SK-N-SH (cell line): ENCODE measurements around the gene TMEM131. TPM values are rescaled to one million over a fixed set of nuclear protein-coding genes. Genes with fewer than 3 reads are reported as not detected.

ENCODE experiments used
- CTCF ChIA-PET: fragments of 300-600, 350-600 bp; formaldehyde crosslinking; extraction: SDS; loops from one replicate; lab custom pipeline; 2021; lab: Yijun Ruan, JAX
- POLR2A ChIA-PET: fragments of 350-600 bp; sonication (Branson Sonifier 250); formaldehyde crosslinking; extraction: SDS; loops from one replicate; lab custom pipeline; 2020; ENCODE audit warnings: antibody characterized with exemption, inconsistent platforms; lab: Yijun Ruan, JAX
- DNase-seq: peaks from one replicate; pipeline ENCODE4 v3.0.0; 2012
- H2AFZ ChIP-seq: fragments of 200-600 bp; sonication (generic); 2 replicates; pipeline ENCODE4 v1.8.1; 2016; ENCODE audit warnings: antibody characterized with exemption, mild to moderate bottlenecking, low read depth
- H3F3A ChIP-seq: fragments of 200-600 bp; sonication (generic); replicated peaks from 2 replicates; pipeline ENCODE3; 2016; ENCODE audit warnings: antibody characterized with exemption, mild to moderate bottlenecking; ENCODE audit not compliant: insufficient read depth
- H3K27ac ChIP-seq, 2 experiments: fragments of 200-500 bp in 1 of 2; fragments of 200-600 bp in 1 of 2; sonication (Bioruptor generic) in 1 of 2; sonication (generic), shearing (Covaris generic) in 1 of 2; 2 replicates each; pipeline versions ENCODE4 v1.5.1 to v1.6.1; 2014 to 2016; ENCODE audit warnings: low read depth in 2 of 2, inconsistent platforms in 1 of 2, low read length in 1 of 2, mild to moderate bottlenecking in 1 of 2, mixed read lengths in 1 of 2
- H3K27me3 ChIP-seq: fragments of 200-600 bp; sonication (generic), shearing (Covaris generic); 2 replicates; pipeline ENCODE4 v1.6.1; 2016; ENCODE audit warnings: mixed run types; ENCODE audit not compliant: insufficient read depth
- H3K36me3 ChIP-seq, 2 experiments: fragments of 200-500 bp in 1 of 2; fragments of 200-600 bp in 1 of 2; sonication (Bioruptor generic) in 1 of 2; sonication (generic) in 1 of 2; replicated peaks in 1 of 2; 2 replicates each; pipeline versions ENCODE3 to v1.5.1; 2014 to 2016; ENCODE audit warnings: low read length in 1 of 2, mild to moderate bottlenecking in 1 of 2; ENCODE audit not compliant: insufficient read depth in 2 of 2, control insufficient read depth in 1 of 2
- H3K4me1 ChIP-seq, 2 experiments: fragments of 200-500 bp in 1 of 2; fragments of 200-600 bp in 1 of 2; sonication (Bioruptor generic) in 1 of 2; sonication (generic), shearing (Covaris generic) in 1 of 2; 2 replicates each; pipeline versions ENCODE4 v1.5.1 to v1.6.1; 2014 to 2016; ENCODE audit warnings: low read depth in 1 of 2, low read length in 1 of 2, mixed run types in 1 of 2; ENCODE audit not compliant: insufficient read depth in 2 of 2, control insufficient read depth in 1 of 2
- H3K4me2 ChIP-seq: fragments of 200-600 bp; sonication (generic), shearing (Covaris generic); 2 replicates; pipeline ENCODE4 v1.6.1; 2017; ENCODE audit warnings: mixed run types
- H3K4me3 ChIP-seq, 2 experiments: fragments of 200-500 bp in 1 of 2; fragments of 200-600 bp in 1 of 2; sonication (Bioruptor generic) in 1 of 2; sonication (generic), shearing (Covaris generic) in 1 of 2; 2 replicates each; pipeline versions ENCODE4 v1.5.1 to v1.8.1; 2014 to 2016; ENCODE audit warnings: low read depth in 2 of 2, inconsistent platforms in 1 of 2, low read length in 1 of 2, mild to moderate bottlenecking in 1 of 2, mixed read lengths in 1 of 2, moderate library complexity in 1 of 2
- H3K79me2 ChIP-seq: fragments of 200-600 bp; sonication (generic); 2 replicates; pipeline ENCODE4 v1.8.1; 2017; ENCODE audit warnings: mild to moderate bottlenecking; ENCODE audit not compliant: insufficient read depth
- H3K9ac ChIP-seq: fragments of 200-600 bp; sonication (generic); 2 replicates; pipeline ENCODE4 v1.6.1; 2017; ENCODE audit warnings: mixed run types
- H3K9me2 ChIP-seq: fragments of 200-600 bp; sonication (generic); 2 replicates; pipeline ENCODE4 v1.6.1; 2017; ENCODE audit warnings: mixed run types
- H3K9me3 ChIP-seq: fragments of 200-600 bp; sonication (generic); 2 replicates; pipeline ENCODE4 v1.6.1; 2017; ENCODE audit warnings: mixed run types, mild to moderate bottlenecking, moderate library complexity
- H4K20me1 ChIP-seq: fragments of 200-600 bp; sonication (generic); 2 replicates; pipeline ENCODE4 v1.6.1; 2017; ENCODE audit warnings: mild to moderate bottlenecking, mixed run types; ENCODE audit not compliant: insufficient read depth
- CHD2 ChIP-seq: fragments of 150-350 bp; IDR thresholded peaks from 2 replicates; pipeline ENCODE4 v1.6.1; 2018; ENCODE audit warnings: low read length; ENCODE audit not compliant: partially characterized antibody
- EZH2phosphoT487 ChIP-seq: fragments of 200-600 bp; sonication (generic); IDR thresholded peaks from 2 replicates; pipeline ENCODE4 v1.6.1; 2017; ENCODE audit warnings: low read depth, mixed run types, mild to moderate bottlenecking, antibody characterized with exemption, moderate library complexity, borderline replicate concordance
- FOSL2 ChIP-seq: IDR thresholded peaks from 2 replicates; pipeline ENCODE4 v1.4.0; 2012; ENCODE audit warnings: low read depth, mild to moderate bottlenecking, moderate library complexity, borderline replicate concordance
- FOXM1 ChIP-seq: IDR thresholded peaks from 2 replicates; pipeline ENCODE4 v1.4.0; 2012; ENCODE audit warnings: low read depth, mild to moderate bottlenecking
- GABPA ChIP-seq: IDR thresholded peaks from 2 replicates; pipeline ENCODE4 v1.4.0; 2012; ENCODE audit warnings: low read depth, mild to moderate bottlenecking
- GATA2 ChIP-seq: sonication (generic); formaldehyde crosslinking; IDR thresholded peaks from 2 replicates; pipeline ENCODE4 v1.5.0; 2020; ENCODE audit warnings: mild to moderate bottlenecking, missing genetic modification reagents
- JUND ChIP-seq: IDR thresholded peaks from 2 replicates; pipeline ENCODE4 v1.4.0; 2012
- RAD21 ChIP-seq: IDR thresholded peaks from 2 replicates; pipeline ENCODE4 v1.6.1; 2012; ENCODE audit warnings: mild to moderate bottlenecking, low read length
- RCOR1 ChIP-seq: fragments of 150-350 bp; IDR thresholded peaks from 2 replicates; pipeline ENCODE4 v1.6.1; 2017; ENCODE audit warnings: antibody characterized with exemption, low read length
- RXRA ChIP-seq: IDR thresholded peaks from 2 replicates; pipeline ENCODE4 v1.4.0; 2012; ENCODE audit warnings: low read depth, mild to moderate bottlenecking, borderline replicate concordance
- SIN3A ChIP-seq: IDR thresholded peaks from 2 replicates; pipeline ENCODE4 v1.6.1; 2012; ENCODE audit warnings: low read depth, mild to moderate bottlenecking, low read length, moderate library complexity, borderline replicate concordance
- TAF1 ChIP-seq: IDR thresholded peaks from 2 replicates; pipeline ENCODE4 v1.6.1; 2012; ENCODE audit warnings: low read depth, mild to moderate bottlenecking, low read length, moderate library complexity, borderline replicate concordance
- USF2 ChIP-seq: fragments of 150-350 bp; IDR thresholded peaks from 2 replicates; pipeline ENCODE4 v1.6.1; 2017; ENCODE audit warnings: antibody characterized with exemption, low read length, low read depth, borderline replicate concordance
- WGBS: methylation state at CpG from one replicate; pipeline ENCODE4 v1.1.6; 2017; ENCODE audit warnings: low lambda C conversion rate; 5-methylcytosine and 5-hydroxymethylcytosine counted together
- polyA plus RNA-seq, 3 experiments: library from polyadenylated mRNA; depleted of rRNA; stranded (reverse); fragments of >200 nt; gene quantifications; 2 replicates each; pipeline ENCODE4 v1.2.3, GENCODE V29; 2012
- TF ChIP-seq, protein P1 (sequence below): IDR thresholded peaks from 2 replicates; pipeline ENCODE4 v1.6.1; 2012; ENCODE audit warnings: mild to moderate bottlenecking, low read depth, low read length, moderate library complexity

The TMEM131 gene
- polyA plus RNA-seq, 1 of the 3 experiments (the other 2 are of a cell fraction) = 9.1 TPM

GRCh38 chr2:97952357-97952756 is 43.4 kb downstream of the TMEM131 start:
- Histone ChIP-seq H3K79me2 (peaks cover 78% of the 10 kb centered on the region), H3K9ac (no peak overlapping the region), H3K9me3 (no peaks in the 10 kb centered on the region), H3K36me3 (no peaks in the 10 kb centered on the region), H3K9me2 (no peaks in the 10 kb centered on the region), H4K20me1 (peaks cover 10% of the 10 kb centered on the region; the same call in 1 of the 2 replicates), H3K27ac (no peak overlapping the region), H2AFZ (no peak overlapping the region), H3K4me2 (no peak overlapping the region), H3K4me1 (peaks cover 7 to 18% of the 10 kb centered on the region in 2 experiments), H3K27me3 (no peaks in the 10 kb centered on the region), H3F3A (peaks cover 14% of the 10 kb centered on the region), H3K4me3 (no peak overlapping the region)
- WGBS = 95% methylated on average over 6 of the region's 6 CpGs
- CTCF ChIA-PET = interaction anchor here (1.3 kb wide), 1 partner anchor 9 kb away, joined by 4 read pairs; no protein-coding TSS in a partner anchor
- TF ChIP-seq, protein P1, sequence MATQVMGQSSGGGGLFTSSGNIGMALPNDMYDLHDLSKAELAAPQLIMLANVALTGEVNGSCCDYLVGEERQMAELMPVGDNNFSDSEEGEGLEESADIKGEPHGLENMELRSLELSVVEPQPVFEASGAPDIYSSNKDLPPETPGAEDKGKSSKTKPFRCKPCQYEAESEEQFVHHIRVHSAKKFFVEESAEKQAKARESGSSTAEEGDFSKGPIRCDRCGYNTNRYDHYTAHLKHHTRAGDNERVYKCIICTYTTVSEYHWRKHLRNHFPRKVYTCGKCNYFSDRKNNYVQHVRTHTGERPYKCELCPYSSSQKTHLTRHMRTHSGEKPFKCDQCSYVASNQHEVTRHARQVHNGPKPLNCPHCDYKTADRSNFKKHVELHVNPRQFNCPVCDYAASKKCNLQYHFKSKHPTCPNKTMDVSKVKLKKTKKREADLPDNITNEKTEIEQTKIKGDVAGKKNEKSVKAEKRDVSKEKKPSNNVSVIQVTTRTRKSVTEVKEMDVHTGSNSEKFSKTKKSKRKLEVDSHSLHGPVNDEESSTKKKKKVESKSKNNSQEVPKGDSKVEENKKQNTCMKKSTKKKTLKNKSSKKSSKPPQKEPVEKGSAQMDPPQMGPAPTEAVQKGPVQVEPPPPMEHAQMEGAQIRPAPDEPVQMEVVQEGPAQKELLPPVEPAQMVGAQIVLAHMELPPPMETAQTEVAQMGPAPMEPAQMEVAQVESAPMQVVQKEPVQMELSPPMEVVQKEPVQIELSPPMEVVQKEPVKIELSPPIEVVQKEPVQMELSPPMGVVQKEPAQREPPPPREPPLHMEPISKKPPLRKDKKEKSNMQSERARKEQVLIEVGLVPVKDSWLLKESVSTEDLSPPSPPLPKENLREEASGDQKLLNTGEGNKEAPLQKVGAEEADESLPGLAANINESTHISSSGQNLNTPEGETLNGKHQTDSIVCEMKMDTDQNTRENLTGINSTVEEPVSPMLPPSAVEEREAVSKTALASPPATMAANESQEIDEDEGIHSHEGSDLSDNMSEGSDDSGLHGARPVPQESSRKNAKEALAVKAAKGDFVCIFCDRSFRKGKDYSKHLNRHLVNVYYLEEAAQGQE = no peak
- TF ChIP-seq RCOR1 (no peak), FOSL2 (no peak), CHD2 (no peak), SIN3A (no peak), RAD21 (no peak), GATA2 (CRISPR knock-in tag) (no peak), TAF1 (no peak), EZH2phosphoT487 (no peak), GABPA (no peak), USF2 (no peak), FOXM1 (no peak), JUND (no peak), RXRA (no peak)
- POLR2A ChIA-PET = no interaction called here
- no peak for DNase-seq
